ENCODE data around the gene TRAF5.

TRAF5 gene

GRCh38 chr1:211309617-211310016 is 17.0 kb upstream of the TRAF5 start:
- no peak for TF ChIP-seq ZFP30 (CRISPR knock-in tag; IDR thresholded peaks at IDR 0.05)
- TF ChIP-seq CREB5 (CRISPR knock-in tag; IDR thresholded peaks at IDR 0.05; ENCODE audit: low read depth): no peak
- no peak for TF ChIP-seq OSR1 (CRISPR knock-in tag; IDR thresholded peaks at IDR 0.05)
- TF ChIP-seq CSDC2 (CRISPR knock-in tag; IDR thresholded peaks at IDR 0.05): no peak
- TF ChIP-seq ZFP3 (CRISPR knock-in tag; IDR thresholded peaks at IDR 0.05): no peak
- TF ChIP-seq PPARA (CRISPR knock-in tag; IDR thresholded peaks at IDR 0.05; ENCODE audit: borderline replicate concordance): no peak
- TF ChIP-seq, protein P1, sequence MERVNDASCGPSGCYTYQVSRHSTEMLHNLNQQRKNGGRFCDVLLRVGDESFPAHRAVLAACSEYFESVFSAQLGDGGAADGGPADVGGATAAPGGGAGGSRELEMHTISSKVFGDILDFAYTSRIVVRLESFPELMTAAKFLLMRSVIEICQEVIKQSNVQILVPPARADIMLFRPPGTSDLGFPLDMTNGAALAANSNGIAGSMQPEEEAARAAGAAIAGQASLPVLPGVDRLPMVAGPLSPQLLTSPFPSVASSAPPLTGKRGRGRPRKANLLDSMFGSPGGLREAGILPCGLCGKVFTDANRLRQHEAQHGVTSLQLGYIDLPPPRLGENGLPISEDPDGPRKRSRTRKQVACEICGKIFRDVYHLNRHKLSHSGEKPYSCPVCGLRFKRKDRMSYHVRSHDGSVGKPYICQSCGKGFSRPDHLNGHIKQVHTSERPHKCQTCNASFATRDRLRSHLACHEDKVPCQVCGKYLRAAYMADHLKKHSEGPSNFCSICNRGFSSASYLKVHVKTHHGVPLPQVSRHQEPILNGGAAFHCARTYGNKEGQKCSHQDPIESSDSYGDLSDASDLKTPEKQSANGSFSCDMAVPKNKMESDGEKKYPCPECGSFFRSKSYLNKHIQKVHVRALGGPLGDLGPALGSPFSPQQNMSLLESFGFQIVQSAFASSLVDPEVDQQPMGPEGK (CRISPR knock-in tag; IDR thresholded peaks at IDR 0.05; ENCODE audit: borderline replicate concordance): no peak
- no peak for TF ChIP-seq ARNTL (CRISPR knock-in tag; IDR thresholded peaks at IDR 0.05; ENCODE audit: borderline replicate concordance, low read depth)
- no peak for TF ChIP-seq ISL1 (CRISPR knock-in tag; IDR thresholded peaks at IDR 0.05)
- no peak for TF ChIP-seq TOX (CRISPR knock-in tag; IDR thresholded peaks at IDR 0.05; ENCODE audit: borderline replicate concordance)

DNA sequence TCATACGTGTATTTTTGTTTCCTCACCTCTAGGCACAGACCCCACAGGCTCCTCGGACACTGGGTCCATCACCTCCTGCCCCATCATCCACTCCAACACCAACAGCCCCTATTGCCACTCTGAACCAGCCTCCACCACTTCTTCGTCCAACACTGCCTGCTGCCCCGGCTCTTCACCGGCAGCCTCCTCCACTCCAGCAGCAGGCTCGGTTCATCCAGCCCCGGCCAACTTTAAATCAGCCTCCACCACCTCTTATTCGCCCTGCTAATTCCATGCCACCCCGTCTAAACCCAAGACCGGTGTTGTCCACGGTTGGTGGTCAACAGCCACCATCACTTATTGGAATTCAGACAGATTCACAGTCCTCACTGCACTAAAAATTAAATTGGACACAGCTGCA is 13.2 kb upstream of the TRAF5 start:
- ATAC-seq: no peak
- no peak for TF ChIP-seq GLIS3 (CRISPR knock-in tag; IDR thresholded peaks at IDR 0.05)
- no peak for TF ChIP-seq ZNF8 (CRISPR knock-in tag; IDR thresholded peaks at IDR 0.05)
- no peak for TF ChIP-seq ZNF565 (CRISPR knock-in tag; conservative IDR thresholded peaks at IDR 0.05; ENCODE audit: low read depth)
- TF ChIP-seq, protein P1 (CRISPR knock-in tag; IDR thresholded peaks at IDR 0.05; ENCODE audit: borderline replicate concordance): no peak
- TF ChIP-seq ZNF70 (CRISPR knock-in tag; IDR thresholded peaks at IDR 0.05): no peak
- TF ChIP-seq ZFP30 (CRISPR knock-in tag; IDR thresholded peaks at IDR 0.05): no peak

More at GRCh38 chr1:211309617-211310016, 17.0 kb upstream of the TRAF5 start:
- ATAC-seq: no peak

DNA sequence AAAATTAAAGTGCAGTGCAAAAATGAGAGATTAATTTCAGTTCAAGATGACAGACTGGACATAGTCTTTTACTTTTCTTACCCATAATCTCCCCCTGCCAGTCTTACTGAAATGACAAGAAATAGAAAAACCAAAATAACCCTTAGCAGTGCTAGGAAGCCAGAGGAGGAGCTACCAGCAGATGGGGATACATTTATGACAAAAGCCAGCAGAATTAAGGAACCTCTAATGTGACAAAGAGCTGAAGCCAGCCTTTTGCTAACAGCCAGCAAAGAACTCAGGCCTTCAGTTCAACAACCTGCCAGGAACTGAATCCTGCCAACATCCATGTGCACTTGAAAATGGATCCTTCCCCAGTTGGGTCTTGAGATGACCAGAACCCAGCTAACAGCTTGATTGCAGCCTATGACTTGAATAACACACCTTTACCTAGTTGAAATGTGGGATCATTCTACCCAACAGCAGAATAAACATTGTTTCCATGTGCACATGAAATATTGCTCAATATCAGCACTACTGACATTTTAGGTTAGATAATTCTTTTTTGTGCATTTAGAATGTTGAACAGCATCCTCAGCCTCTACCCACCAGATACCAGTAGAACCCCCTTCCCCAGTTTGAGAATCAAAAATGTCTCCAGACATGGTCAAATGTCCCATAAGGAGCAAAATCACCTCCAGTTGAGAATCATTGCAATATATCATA is 7.9 kb upstream of the TRAF5 start:
- no peak for TF ChIP-seq ZFP3 (CRISPR knock-in tag; IDR thresholded peaks at IDR 0.05)
- no peak for TF ChIP-seq PPARA (CRISPR knock-in tag; IDR thresholded peaks at IDR 0.05; ENCODE audit: borderline replicate concordance)
- TF ChIP-seq ZC3H10 (CRISPR knock-in tag; IDR thresholded peaks at IDR 0.05): no peak
- no peak for TF ChIP-seq SNAI2 (CRISPR knock-in tag; IDR thresholded peaks at IDR 0.05)
- TF ChIP-seq, protein P2, sequence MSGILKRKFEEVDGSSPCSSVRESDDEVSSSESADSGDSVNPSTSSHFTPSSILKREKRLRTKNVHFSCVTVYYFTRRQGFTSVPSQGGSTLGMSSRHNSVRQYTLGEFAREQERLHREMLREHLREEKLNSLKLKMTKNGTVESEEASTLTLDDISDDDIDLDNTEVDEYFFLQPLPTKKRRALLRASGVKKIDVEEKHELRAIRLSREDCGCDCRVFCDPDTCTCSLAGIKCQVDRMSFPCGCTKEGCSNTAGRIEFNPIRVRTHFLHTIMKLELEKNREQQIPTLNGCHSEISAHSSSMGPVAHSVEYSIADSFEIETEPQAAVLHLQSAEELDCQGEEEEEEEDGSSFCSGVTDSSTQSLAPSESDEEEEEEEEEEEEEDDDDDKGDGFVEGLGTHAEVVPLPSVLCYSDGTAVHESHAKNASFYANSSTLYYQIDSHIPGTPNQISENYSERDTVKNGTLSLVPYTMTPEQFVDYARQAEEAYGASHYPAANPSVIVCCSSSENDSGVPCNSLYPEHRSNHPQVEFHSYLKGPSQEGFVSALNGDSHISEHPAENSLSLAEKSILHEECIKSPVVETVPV (CRISPR knock-in tag; IDR thresholded peaks at IDR 0.05): no peak
- TF ChIP-seq BACH2 (CRISPR knock-in tag; IDR thresholded peaks at IDR 0.05; ENCODE audit: borderline replicate concordance): no peak
- TF ChIP-seq ZNF70 (CRISPR knock-in tag; IDR thresholded peaks at IDR 0.05): no peak
- no peak for TF ChIP-seq TOX (CRISPR knock-in tag; IDR thresholded peaks at IDR 0.05; ENCODE audit: borderline replicate concordance)
- TF ChIP-seq CSDC2 (CRISPR knock-in tag; IDR thresholded peaks at IDR 0.05): no peak
- TF ChIP-seq ZNF565 (CRISPR knock-in tag; conservative IDR thresholded peaks at IDR 0.05; ENCODE audit: low read depth): no peak
- no peak for ATAC-seq

DNA sequence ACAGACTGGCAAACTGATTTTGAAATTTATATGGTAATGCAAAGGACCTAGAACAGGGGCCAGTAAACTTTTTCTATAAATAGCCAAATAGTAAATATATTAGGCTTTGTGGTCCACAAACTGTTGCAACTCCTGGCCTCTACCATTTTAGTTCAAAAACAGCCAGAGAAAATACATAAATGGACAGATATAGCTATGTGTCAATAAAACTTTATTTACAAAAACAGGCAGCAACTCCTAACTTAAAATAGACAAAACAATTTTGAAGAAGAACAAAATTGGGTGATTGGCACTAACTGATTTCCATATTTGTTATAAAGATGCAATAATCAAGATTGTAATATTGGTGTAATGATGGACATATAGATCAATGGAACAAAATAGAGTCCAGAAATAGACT is 6.7 kb upstream of the TRAF5 start:
- TF ChIP-seq ISL1 (CRISPR knock-in tag; IDR thresholded peaks at IDR 0.05) (no peak), CREB5 (CRISPR knock-in tag; IDR thresholded peaks at IDR 0.05; ENCODE audit: low read depth) (no peak), TOX (CRISPR knock-in tag; IDR thresholded peaks at IDR 0.05; ENCODE audit: borderline replicate concordance) (no peak)
- TF ChIP-seq, protein P1 (CRISPR knock-in tag; IDR thresholded peaks at IDR 0.05; ENCODE audit: borderline replicate concordance): no peak
- ATAC-seq: no peak

All from SK-N-SH treated with all-trans-retinoic acid at 6 μM for 48 hours (cell line).